HepG2 (cell line): ENCODE data around the gene ATP6V0A1. TPM values are rescaled to one million over a fixed set of nuclear protein-coding genes. Genes with fewer than 3 reads are reported as not detected.

ENCODE experiments used
- AGO2 ChIP-seq: fragments of 200-400 bp; formaldehyde crosslinking; optimal IDR thresholded peaks from 2 replicates; pipeline ENCODE3; 2017; ENCODE audit warnings: mild to moderate bottlenecking, low read depth, low read length, moderate library complexity
- BCL3 ChIP-seq: sonication (generic); formaldehyde crosslinking; IDR thresholded peaks from 2 replicates; pipeline ENCODE4 v1.5.1; 2020; ENCODE audit warnings: mild to moderate bottlenecking, missing genetic modification reagents, moderate library complexity
- BORCS8-MEF2B ChIP-seq: sonication (generic); formaldehyde crosslinking; IDR thresholded peaks from 2 replicates; pipeline ENCODE4 v1.8.0; 2022; ENCODE audit warnings: mild to moderate bottlenecking, missing genetic modification reagents
- DMTF1 ChIP-seq: sonication (generic); formaldehyde crosslinking; IDR thresholded peaks from 2 replicates; pipeline ENCODE4 v1.4.0; 2020; ENCODE audit warnings: mild to moderate bottlenecking, missing genetic modification reagents
- ETV6 ChIP-seq: sonication (generic); formaldehyde crosslinking; conservative IDR thresholded peaks from 2 replicates; pipeline ENCODE4 v1.4.0; 2020; ENCODE audit warnings: missing genetic modification reagents
- FOXK1 ChIP-seq: sonication (generic); formaldehyde crosslinking; IDR thresholded peaks from 2 replicates; pipeline ENCODE4 v1.4.0; 2020; ENCODE audit warnings: low read depth, missing genetic modification reagents, borderline replicate concordance
- GATAD2A ChIP-seq: IDR thresholded peaks from 2 replicates; pipeline ENCODE4 v1.6.1; 2016
- GMEB2 ChIP-seq: IDR thresholded peaks from 2 replicates; pipeline ENCODE4 v1.6.1; 2016; ENCODE audit warnings: missing biosample characterization, missing genetic modification reagents, low read depth
- IKZF4 ChIP-seq: sonication (generic); formaldehyde crosslinking; IDR thresholded peaks from 2 replicates; pipeline ENCODE4 v1.5.1; 2020; ENCODE audit warnings: borderline replicate concordance, mild to moderate bottlenecking, low read depth, missing genetic modification reagents; ENCODE audit errors: not compliant biosample characterization
- KDM2A ChIP-seq: sonication (generic); formaldehyde crosslinking; IDR thresholded peaks from 2 replicates; pipeline ENCODE4 v1.4.0; 2020; ENCODE audit warnings: low read depth, missing genetic modification reagents, borderline replicate concordance
- KDM5A ChIP-seq: fragments of 200-600 bp; sonication (generic); IDR thresholded peaks from 2 replicates; pipeline ENCODE4 v1.7.0; 2018; ENCODE audit warnings: antibody characterized with exemption, mild to moderate bottlenecking, low read length, borderline replicate concordance
- KDM5B ChIP-seq: sonication (generic); formaldehyde crosslinking; IDR thresholded peaks from 2 replicates; pipeline ENCODE4 v1.4.0; 2020; ENCODE audit warnings: missing genetic modification reagents, mild to moderate bottlenecking, borderline replicate concordance
- KMT2B ChIP-seq: IDR thresholded peaks from 2 replicates; pipeline ENCODE4 v1.6.1; 2016; ENCODE audit warnings: missing genetic modification reagents, missing compliant biosample characterization
- NAIF1 ChIP-seq: sonication (generic); formaldehyde crosslinking; IDR thresholded peaks from 2 replicates; pipeline ENCODE4 v1.5.0; 2020; ENCODE audit warnings: mild to moderate bottlenecking, missing genetic modification reagents, borderline replicate concordance
- NFIB ChIP-seq: sonication (generic); formaldehyde crosslinking; IDR thresholded peaks from 2 replicates; pipeline ENCODE4 v1.9.0; 2021; ENCODE audit warnings: missing genetic modification reagents, mild to moderate bottlenecking, borderline replicate concordance
- RFXAP ChIP-seq: sonication (generic); formaldehyde crosslinking; IDR thresholded peaks from 2 replicates; pipeline ENCODE4 v1.4.0; 2020; ENCODE audit warnings: missing genetic modification reagents, borderline replicate concordance
- SMAD1 ChIP-seq: sonication (generic); formaldehyde crosslinking; IDR thresholded peaks from 2 replicates; pipeline ENCODE4 v1.4.0; 2020; ENCODE audit warnings: missing genetic modification reagents, low read depth, mild to moderate bottlenecking, borderline replicate concordance
- SRY ChIP-seq: sonication (generic); formaldehyde crosslinking; IDR thresholded peaks from 2 replicates; pipeline ENCODE4 v1.8.0; 2022; ENCODE audit warnings: mild to moderate bottlenecking, missing genetic modification reagents
- TARDBP ChIP-seq: sonication (generic); formaldehyde crosslinking; IDR thresholded peaks from 2 replicates; pipeline ENCODE4 v1.8.0; 2022; ENCODE audit warnings: mild to moderate bottlenecking, missing genetic modification reagents
- THYN1 ChIP-seq: sonication (generic); formaldehyde crosslinking; IDR thresholded peaks from 2 replicates; pipeline ENCODE4 v1.8.1; 2023; ENCODE audit warnings: low read depth, mild to moderate bottlenecking, moderate library complexity, missing genetic modification reagents, borderline replicate concordance
- ZMYM3 ChIP-seq: sonication (generic); formaldehyde crosslinking; IDR thresholded peaks from 2 replicates; pipeline ENCODE4 v1.5.1; 2020; ENCODE audit warnings: mild to moderate bottlenecking, missing genetic modification reagents
- ZNF20 ChIP-seq: sonication (generic); formaldehyde crosslinking; IDR thresholded peaks from 2 replicates; pipeline ENCODE4 v1.4.0; 2020; ENCODE audit warnings: mild to moderate bottlenecking, moderate library complexity, missing genetic modification reagents
- ZNF33B ChIP-seq: sonication (generic); formaldehyde crosslinking; IDR thresholded peaks from 2 replicates; pipeline ENCODE4 v1.5.1; 2020; ENCODE audit warnings: mild to moderate bottlenecking, missing genetic modification reagents
- ZNF552 ChIP-seq: sonication (generic); formaldehyde crosslinking; IDR thresholded peaks from 2 replicates; pipeline ENCODE4 v1.9.0; 2022; ENCODE audit warnings: missing genetic modification reagents, mild to moderate bottlenecking, borderline replicate concordance
- ZNF580 ChIP-seq: IDR thresholded peaks from 2 replicates; pipeline ENCODE4 v1.6.1; 2016; ENCODE audit warnings: low read depth, borderline replicate concordance
- ZNF629 ChIP-seq: sonication (generic); formaldehyde crosslinking; conservative IDR thresholded peaks from 2 replicates; pipeline ENCODE4 v1.5.0; 2020; ENCODE audit warnings: missing genetic modification reagents
- ZNF777 ChIP-seq: sonication (generic); formaldehyde crosslinking; IDR thresholded peaks from 2 replicates; pipeline ENCODE4 v1.4.0; 2020; ENCODE audit warnings: missing genetic modification reagents
- ZNF839 ChIP-seq: sonication (generic); formaldehyde crosslinking; IDR thresholded peaks from 2 replicates; pipeline ENCODE4 v1.4.0; 2020; ENCODE audit warnings: missing genetic modification reagents, mild to moderate bottlenecking, borderline replicate concordance
- polyA plus RNA-seq, 8 experiments: library from polyadenylated mRNA; depleted of rRNA in 3 of 8; stranded (reverse) in 7 of 8; unstranded in 1 of 8; fragments of >200 nt; fragmentation: Illumina TruSeq in 4 of 8; extraction: Trizol in 4 of 8; gene quantifications; 2 replicates each; pipeline versions ENCODE4 v1.2.1 to v1.2.3, GENCODE V29; 2011 to 2016; ENCODE audit warnings: low read depth in 4 of 8, missing spikeins in 1 of 8, mixed read lengths in 1 of 8; ENCODE audit not compliant: insufficient read depth in 1 of 8
- total RNA-seq, 5 experiments: library from RNA; depleted of rRNA; stranded (reverse); fragments of >200 nt; fragmentation: Illumina TruSeq; extraction: Trizol; gene quantifications; 2 replicates each; pipeline ENCODE4 v1.2.3, GENCODE V29; 2016; ENCODE audit warnings: low read depth in 1 of 5

ATP6V0A1 gene
- total and polyA plus RNA-seq, 2 of the 13 experiments (the other 11 are each of a cell fraction or from before 2014, with no cell fraction given): 27.9 to 54.1 TPM

- TF ChIP-seq NAIF1: no peak
- TF ChIP-seq ZNF552 (CRISPR knock-in tag): no peak
- TF ChIP-seq SMAD1 (CRISPR knock-in tag): no peak
- TF ChIP-seq ZNF33B: no peak
- no peak for TF ChIP-seq SRY
- TF ChIP-seq KDM2A: no peak
- TF ChIP-seq THYN1: no peak
- no peak for TF ChIP-seq FOXK1 (CRISPR knock-in tag)
- no peak for TF ChIP-seq DMTF1 (CRISPR knock-in tag)
- no peak for TF ChIP-seq ZMYM3 (CRISPR knock-in tag)
- no peak for TF ChIP-seq BCL3
- no peak for TF ChIP-seq NFIB
- no peak for TF ChIP-seq TARDBP (CRISPR knock-in tag)
- no peak for TF ChIP-seq AGO2
- peak; percentile 78 for TF ChIP-seq GATAD2A
- no peak for TF ChIP-seq ZNF580 (CRISPR knock-in tag)
- TF ChIP-seq RFXAP (CRISPR knock-in tag): no peak
- TF ChIP-seq ETV6 (CRISPR knock-in tag): no peak
- no peak for TF ChIP-seq ZNF777 (CRISPR knock-in tag)
- TF ChIP-seq IKZF4: no peak
- no peak for TF ChIP-seq KDM5B (CRISPR knock-in tag)
- TF ChIP-seq BORCS8-MEF2B (CRISPR knock-in tag): no peak
- TF ChIP-seq KDM5A: no peak
- TF ChIP-seq ZNF629 (CRISPR knock-in tag): no peak
- TF ChIP-seq GMEB2 (CRISPR knock-in tag): no peak
- TF ChIP-seq ZNF839 (CRISPR knock-in tag): no peak
- no peak for TF ChIP-seq ZNF20 (CRISPR knock-in tag)
- TF ChIP-seq KMT2B: no peak
These were observed 86.2 kb downstream of the ATP6V0A1 start (continued) for GRCh38 chr17:42544874-42545283.
